ENCODE results near the gene TGM3.

DNA sequence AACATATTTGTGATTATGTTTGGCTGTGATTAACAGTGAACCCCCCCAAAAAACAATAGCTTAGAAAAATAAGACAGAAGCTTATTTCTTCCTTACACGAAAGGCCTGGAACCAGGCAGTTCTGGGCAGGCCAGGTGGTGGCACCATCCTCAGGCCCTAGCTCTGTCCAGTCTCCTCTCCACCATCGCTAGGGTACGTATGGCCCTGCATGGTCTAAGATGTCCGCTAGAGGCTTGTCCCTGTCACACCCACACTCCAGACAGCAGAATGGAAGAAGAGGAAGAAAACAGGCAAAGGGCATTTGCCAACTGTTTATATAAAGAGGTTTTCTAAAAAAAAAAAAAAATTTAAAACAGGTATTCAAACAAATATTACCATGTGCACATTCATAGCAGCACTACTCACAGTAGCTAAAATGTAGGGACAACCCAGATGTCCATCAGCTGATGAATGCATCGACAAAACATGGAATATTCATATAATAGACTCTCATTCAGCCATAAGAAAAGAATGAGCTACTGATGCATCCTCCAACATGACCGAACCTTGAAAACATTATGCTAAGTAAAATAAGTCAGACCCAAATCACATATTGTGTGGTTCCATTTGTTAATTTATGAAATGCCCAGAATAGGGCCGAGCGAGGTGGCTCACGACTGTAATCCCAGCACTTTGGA lies 6.7 kb downstream of the TGM3 start:
- TF ChIP-seq SUZ12 (IDR thresholded peaks at IDR 0.05) (no peak), TARDBP (IDR thresholded peaks at IDR 0.05) (no peak), ELF4 (IDR thresholded peaks at IDR 0.05) (no peak), FOXA1 (IDR thresholded peaks at IDR 0.05) (no peak), SP1 (IDR thresholded peaks at IDR 0.05) (no peak), CTBP1 (IDR thresholded peaks at IDR 0.05; ENCODE audit: borderline replicate concordance) (no peak), FOXM1 (IDR thresholded peaks at IDR 0.05; ENCODE audit: borderline replicate concordance) (no peak), L3MBTL2 (conservative IDR thresholded peaks at IDR 0.05) (no peak), FOXK2 (IDR thresholded peaks at IDR 0.05) (no peak), ZNF384 (IDR thresholded peaks at IDR 0.05) (no peak)
